ENCODE measurements around the gene KIF25. TPM values are rescaled to one million over a fixed set of nuclear protein-coding genes. Genes with fewer than 3 reads are reported as not detected.

The KIF25 gene
- total and polyA plus RNA-seq, 4 donors, result 0.05 TPM; not detected in 3

DNA sequence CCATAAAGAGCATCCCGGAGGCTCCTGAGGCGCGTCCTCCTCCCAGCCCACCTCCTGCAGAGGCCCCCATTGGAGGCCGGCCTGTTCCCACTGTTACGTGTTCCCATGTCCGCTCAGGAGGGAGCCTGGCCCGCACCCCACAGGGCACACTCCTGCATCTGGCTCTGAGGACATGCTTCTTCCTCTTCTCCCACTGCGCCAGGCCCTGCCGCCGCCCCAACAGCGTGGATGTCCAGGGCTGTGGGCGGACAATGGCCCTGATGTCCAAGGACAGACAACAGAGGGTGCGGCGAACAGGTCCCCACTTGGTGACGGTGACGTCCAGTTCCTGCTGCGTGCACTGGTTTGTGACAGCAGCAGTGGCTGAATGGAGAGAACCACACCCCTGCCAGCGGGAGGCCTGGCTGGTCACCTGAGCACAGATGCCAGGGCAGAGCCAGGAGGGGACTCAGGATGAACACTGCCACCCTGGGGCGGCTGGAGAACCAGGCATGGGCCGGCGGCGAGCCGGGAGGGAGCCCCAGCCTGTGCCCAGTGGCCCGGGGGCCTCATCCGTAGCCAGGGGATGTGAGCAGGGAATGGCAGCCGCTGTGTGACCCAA lies 54.9 kb downstream of the KIF25 start:
- TF ChIP-seq RXRA (IDR thresholded peaks at IDR 0.05) (no peak), RAD21 (IDR thresholded peaks at IDR 0.05) (no peak), HNF4G (IDR thresholded peaks at IDR 0.05) (no peak), EGR1 (IDR thresholded peaks at IDR 0.05; ENCODE audit: low read depth in 2 of 2) (no peak), SP1 (IDR thresholded peaks at IDR 0.05) (no peak), TAF1 (conservative IDR thresholded peaks at IDR 0.05) (no peak), FOXA2 (IDR thresholded peaks at IDR 0.05) (no peak), YY1 (IDR thresholded peaks at IDR 0.05) (no peak)
- TF ChIP-seq, protein P1, sequence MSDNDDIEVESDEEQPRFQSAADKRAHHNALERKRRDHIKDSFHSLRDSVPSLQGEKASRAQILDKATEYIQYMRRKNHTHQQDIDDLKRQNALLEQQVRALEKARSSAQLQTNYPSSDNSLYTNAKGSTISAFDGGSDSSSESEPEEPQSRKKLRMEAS (IDR thresholded peaks at IDR 0.05), result no peak
- H3K4me3 ChIP-seq (ENCODE audit: low read depth in 1 of 3, low read length in 3 of 3), result no peak overlapping the region
- no peaks in the 10 kb centered on the region for H3K36me3 ChIP-seq (ENCODE audit: control insufficient read depth in 4 of 4, insufficient read depth in 3 of 4, low read depth in 1 of 4, low read length in 3 of 4)
- no peaks in the 10 kb centered on the region for H3K27me3 ChIP-seq (ENCODE audit: control insufficient read depth in 4 of 4, insufficient read depth in 4 of 4, low read length in 3 of 4)
- no peak overlapping the region for H3K9ac ChIP-seq (ENCODE audit: low read depth in 1 of 2, low read length in 2 of 2)
- no peak for DNase-seq (ENCODE audit: low spot score)
- WGBS, result 91% methylated on average over 26 of the region's 26 CpGs
- no peaks in the 10 kb centered on the region for H3K9me3 ChIP-seq (ENCODE audit: control insufficient read depth in 4 of 4, low read length in 3 of 4)
- H3K4me1 ChIP-seq (ENCODE audit: control insufficient read depth in 4 of 4, insufficient read depth in 4 of 4, low read length in 3 of 4), result no peaks in the 10 kb centered on the region
- H3K27ac ChIP-seq (ENCODE audit: low read depth in 1 of 2, low read length in 2 of 2), result no peak overlapping the region

DNA sequence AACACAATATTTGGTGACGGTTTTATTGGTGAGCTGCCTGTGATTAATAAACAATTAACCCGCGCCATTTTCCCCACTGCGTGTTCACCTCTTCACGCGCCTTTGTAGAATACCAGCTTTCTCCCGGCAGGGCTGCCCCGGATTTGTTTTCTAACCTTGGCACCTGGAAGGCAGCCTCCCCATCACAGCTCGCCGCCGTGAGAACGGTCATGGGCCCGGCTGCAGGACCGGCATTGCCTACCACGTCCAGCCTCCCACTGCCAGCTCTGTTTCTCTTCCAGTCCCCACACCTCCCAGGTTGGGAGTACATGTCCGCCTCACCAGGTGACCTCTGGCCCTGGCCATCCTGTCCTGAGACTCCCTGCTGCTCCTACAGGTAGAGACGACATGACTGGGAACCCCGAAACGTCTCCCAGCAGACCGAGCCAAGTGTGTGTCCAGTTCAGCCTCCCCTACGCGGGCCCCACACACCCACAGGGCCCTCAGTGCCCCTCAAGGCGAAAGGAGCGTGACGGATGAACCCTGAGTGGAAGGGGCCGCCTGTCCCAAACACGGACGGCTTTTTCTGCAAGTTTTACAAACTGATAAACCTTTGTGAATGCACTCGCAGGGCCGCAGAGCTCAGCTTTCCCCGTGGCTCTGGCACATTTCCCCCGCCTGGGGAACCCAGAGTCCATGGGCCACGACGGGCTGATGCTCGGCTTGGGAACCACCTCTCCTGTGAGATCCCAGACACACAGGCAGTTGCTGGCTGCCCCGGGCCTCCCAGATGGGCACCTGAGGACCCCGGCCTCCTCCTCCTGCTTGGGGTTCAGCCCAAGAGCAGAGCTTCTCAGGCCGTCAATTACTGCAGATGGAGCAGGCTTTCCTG lies 55.9 kb downstream of the KIF25 start:
- no peaks in the 10 kb centered on the region for H3K9me3 ChIP-seq (ENCODE audit: control insufficient read depth in 4 of 4, low read length in 3 of 4)
- no peaks in the 10 kb centered on the region for H3K36me3 ChIP-seq (ENCODE audit: control insufficient read depth in 4 of 4, insufficient read depth in 3 of 4, low read depth in 1 of 4, low read length in 3 of 4)
- no peak for TF ChIP-seq HNF4G (IDR thresholded peaks at IDR 0.05)
- no peak for TF ChIP-seq RAD21 (IDR thresholded peaks at IDR 0.05)
- TF ChIP-seq NR2F2 (IDR thresholded peaks at IDR 0.05), result no peak
- TF ChIP-seq SP1 (IDR thresholded peaks at IDR 0.05), result no peak
- no peak for TF ChIP-seq HNF4A (conservative IDR thresholded peaks at IDR 0.05)
- no peak for TF ChIP-seq RXRA (IDR thresholded peaks at IDR 0.05)
- no peak for TF ChIP-seq YY1 (IDR thresholded peaks at IDR 0.05)
- TF ChIP-seq, protein P2, sequence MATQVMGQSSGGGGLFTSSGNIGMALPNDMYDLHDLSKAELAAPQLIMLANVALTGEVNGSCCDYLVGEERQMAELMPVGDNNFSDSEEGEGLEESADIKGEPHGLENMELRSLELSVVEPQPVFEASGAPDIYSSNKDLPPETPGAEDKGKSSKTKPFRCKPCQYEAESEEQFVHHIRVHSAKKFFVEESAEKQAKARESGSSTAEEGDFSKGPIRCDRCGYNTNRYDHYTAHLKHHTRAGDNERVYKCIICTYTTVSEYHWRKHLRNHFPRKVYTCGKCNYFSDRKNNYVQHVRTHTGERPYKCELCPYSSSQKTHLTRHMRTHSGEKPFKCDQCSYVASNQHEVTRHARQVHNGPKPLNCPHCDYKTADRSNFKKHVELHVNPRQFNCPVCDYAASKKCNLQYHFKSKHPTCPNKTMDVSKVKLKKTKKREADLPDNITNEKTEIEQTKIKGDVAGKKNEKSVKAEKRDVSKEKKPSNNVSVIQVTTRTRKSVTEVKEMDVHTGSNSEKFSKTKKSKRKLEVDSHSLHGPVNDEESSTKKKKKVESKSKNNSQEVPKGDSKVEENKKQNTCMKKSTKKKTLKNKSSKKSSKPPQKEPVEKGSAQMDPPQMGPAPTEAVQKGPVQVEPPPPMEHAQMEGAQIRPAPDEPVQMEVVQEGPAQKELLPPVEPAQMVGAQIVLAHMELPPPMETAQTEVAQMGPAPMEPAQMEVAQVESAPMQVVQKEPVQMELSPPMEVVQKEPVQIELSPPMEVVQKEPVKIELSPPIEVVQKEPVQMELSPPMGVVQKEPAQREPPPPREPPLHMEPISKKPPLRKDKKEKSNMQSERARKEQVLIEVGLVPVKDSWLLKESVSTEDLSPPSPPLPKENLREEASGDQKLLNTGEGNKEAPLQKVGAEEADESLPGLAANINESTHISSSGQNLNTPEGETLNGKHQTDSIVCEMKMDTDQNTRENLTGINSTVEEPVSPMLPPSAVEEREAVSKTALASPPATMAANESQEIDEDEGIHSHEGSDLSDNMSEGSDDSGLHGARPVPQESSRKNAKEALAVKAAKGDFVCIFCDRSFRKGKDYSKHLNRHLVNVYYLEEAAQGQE (IDR thresholded peaks at IDR 0.05), result no peak
- TF ChIP-seq, protein P3, sequence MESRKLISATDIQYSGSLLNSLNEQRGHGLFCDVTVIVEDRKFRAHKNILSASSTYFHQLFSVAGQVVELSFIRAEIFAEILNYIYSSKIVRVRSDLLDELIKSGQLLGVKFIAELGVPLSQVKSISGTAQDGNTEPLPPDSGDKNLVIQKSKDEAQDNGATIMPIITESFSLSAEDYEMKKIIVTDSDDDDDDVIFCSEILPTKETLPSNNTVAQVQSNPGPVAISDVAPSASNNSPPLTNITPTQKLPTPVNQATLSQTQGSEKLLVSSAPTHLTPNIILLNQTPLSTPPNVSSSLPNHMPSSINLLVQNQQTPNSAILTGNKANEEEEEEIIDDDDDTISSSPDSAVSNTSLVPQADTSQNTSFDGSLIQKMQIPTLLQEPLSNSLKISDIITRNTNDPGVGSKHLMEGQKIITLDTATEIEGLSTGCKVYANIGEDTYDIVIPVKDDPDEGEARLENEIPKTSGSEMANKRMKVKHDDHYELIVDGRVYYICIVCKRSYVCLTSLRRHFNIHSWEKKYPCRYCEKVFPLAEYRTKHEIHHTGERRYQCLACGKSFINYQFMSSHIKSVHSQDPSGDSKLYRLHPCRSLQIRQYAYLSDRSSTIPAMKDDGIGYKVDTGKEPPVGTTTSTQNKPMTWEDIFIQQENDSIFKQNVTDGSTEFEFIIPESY (IDR thresholded peaks at IDR 0.05), result no peak
- no peak overlapping the region for H3K4me3 ChIP-seq (ENCODE audit: low read depth in 1 of 3, low read length in 3 of 3)
- H3K27me3 ChIP-seq (ENCODE audit: control insufficient read depth in 4 of 4, insufficient read depth in 4 of 4, low read length in 3 of 4), result no peaks in the 10 kb centered on the region
- no peak overlapping the region for H3K27ac ChIP-seq (ENCODE audit: low read depth in 1 of 2, low read length in 2 of 2)
- H3K9ac ChIP-seq (ENCODE audit: low read depth in 1 of 2, low read length in 2 of 2), result no peak overlapping the region
- 92% methylated on average over 38 of the region's 38 CpGs for WGBS
- DNase-seq (ENCODE audit: low spot score), result no peak
- H3K4me1 ChIP-seq (ENCODE audit: control insufficient read depth in 4 of 4, insufficient read depth in 4 of 4, low read length in 3 of 4), result no peaks in the 10 kb centered on the region
